GM21786 (cell line): Measurements from ENCODE around the gene NAP1L1.

Experiments used
- ATAC-seq: cut with Tn5 transposase; IDR thresholded peaks from one replicate; pipeline ENCODE4 v1.9.1; 2021; ENCODE audit not compliant: unreplicated experiment

NAP1L1 gene

GRCh38 chr12:76041406-76041805, 43.1 kb downstream of the NAP1L1 start:
- no peak for ATAC-seq

GRCh38 chr12:76040461-76040860, 44.0 kb downstream of the NAP1L1 start:
- ATAC-seq: no peak

GRCh38 chr12:76038176-76038575, 46.3 kb downstream of the NAP1L1 start:
- ATAC-seq: no peak

GRCh38 chr12:76037130-76038103, 47.1 kb downstream of the NAP1L1 start:
- ATAC-seq: peak; percentile 62

GRCh38 chr12:76035045-76035444, 49.4 kb downstream of the NAP1L1 start:
- no peak for ATAC-seq

- ATAC-seq: no peak
These were observed 51.1 kb downstream of the NAP1L1 start for GRCh38 chr12:76033081-76034011.

- peak; percentile 13 for ATAC-seq
These were observed 52.2 kb downstream of the NAP1L1 start for GRCh38 chr12:76032043-76032981.

GRCh38 chr12:76031414-76032042, 53.0 kb downstream of the NAP1L1 start, which contains the start of gene PHLDA1:
TSS of gene PHLDA1 (minus strand) at chr12:76031776.
- ATAC-seq: peak; percentile 79

GRCh38 chr12:76031081-76031413, 53.4 kb downstream of the NAP1L1 start:
- ATAC-seq: peak; percentile 10

GRCh38 chr12:76030341-76031080, 54.0 kb downstream of the NAP1L1 start:
- peak; percentile 3 for ATAC-seq

GRCh38 chr12:76029982-76030340, 54.5 kb downstream of the NAP1L1 start:
- ATAC-seq: no peak

GRCh38 chr12:76028571-76029277, 55.8 kb downstream of the NAP1L1 start:
- no peak for ATAC-seq

GRCh38 chr12:76026643-76027063, 57.8 kb downstream of the NAP1L1 start:
- ATAC-seq: no peak

- ATAC-seq: no peak
These were observed 58.6 kb downstream of the NAP1L1 start for GRCh38 chr12:76025601-76026575.

- ATAC-seq: peak; percentile 33
These were observed 59.4 kb downstream of the NAP1L1 start for GRCh38 chr12:76024942-76025600.

GRCh38 chr12:76024102-76024781, 60.2 kb downstream of the NAP1L1 start:
- no peak for ATAC-seq
